Activated CD8-positive, alpha-beta T cell treated with anti-CD3 and anti-CD28 coated beads for 36 hours (primary cell): ENCODE measurements around the gene SINHCAF. TPM values are rescaled to one million over a fixed set of nuclear protein-coding genes. Genes with fewer than 3 reads are reported as not detected.

ENCODE experiments used
- ATAC-seq: fragments of 200-7000 bp; cut with Tn5 transposase; one replicate; pipeline ENCODE4 v1.10.0; 2021; ENCODE audit warnings: mild to moderate bottlenecking, moderate library complexity
- CTCF ChIA-PET: fragments of 350-600 bp; sonication (Branson Sonifier 250); formaldehyde crosslinking; loops from one replicate; lab custom pipeline; 2021; ENCODE audit warnings: antibody characterized with exemption; lab: Charles Lee
- POLR2A ChIA-PET: fragments of 350-600 bp; sonication (Branson Sonifier 250); formaldehyde crosslinking; loops from one replicate; lab custom pipeline; 2021; ENCODE audit warnings: antibody characterized with exemption; lab: Charles Lee
- DNase-seq: peaks from one replicate; pipeline ENCODE4 v3.0.0-alpha.2; 2020
- H3K27ac Mint-ChIP-seq: one replicate; pipeline ENCODE4 v1.8.0; 2021; ENCODE audit warnings: mild to moderate bottlenecking, mixed read lengths
- H3K27me3 Mint-ChIP-seq: one replicate; pipeline ENCODE4 v1.8.0; 2021; ENCODE audit warnings: mixed read lengths
- H3K36me3 Mint-ChIP-seq: one replicate; pipeline ENCODE4 v1.8.0; 2021; ENCODE audit warnings: low read depth, mixed read lengths
- H3K4me1 Mint-ChIP-seq: one replicate; pipeline ENCODE4 v1.8.0; 2021; ENCODE audit warnings: low read depth, mixed read lengths
- H3K4me3 Mint-ChIP-seq: one replicate; pipeline ENCODE4 v1.8.0; 2021; ENCODE audit warnings: mild to moderate bottlenecking, moderate library complexity, mixed read lengths
- H3K9me3 Mint-ChIP-seq: one replicate; pipeline ENCODE4 v1.8.0; 2021; ENCODE audit warnings: mixed read lengths
- CTCF ChIP-seq: fragments of 200-600 bp; IDR thresholded peaks from one replicate; pipeline ENCODE4 v1.8.0; 2022; ENCODE audit warnings: antibody characterized with exemption, mild to moderate bottlenecking
- intact Hi-C: fragments of 100-400 bp; cut with micrococcal nuclease; formaldehyde crosslinking; loops from one replicate; pipeline ENCODE4 v1.10.0; 2022
- total RNA-seq, 2 experiments: library from RNA; stranded (reverse); gene quantifications; one replicate each; pipeline ENCODE4 v1.2.3, GENCODE V29; 2021

The SINHCAF gene
- total RNA-seq, 2 experiments from 2014 or later: 171 to 184 TPM

DNA sequence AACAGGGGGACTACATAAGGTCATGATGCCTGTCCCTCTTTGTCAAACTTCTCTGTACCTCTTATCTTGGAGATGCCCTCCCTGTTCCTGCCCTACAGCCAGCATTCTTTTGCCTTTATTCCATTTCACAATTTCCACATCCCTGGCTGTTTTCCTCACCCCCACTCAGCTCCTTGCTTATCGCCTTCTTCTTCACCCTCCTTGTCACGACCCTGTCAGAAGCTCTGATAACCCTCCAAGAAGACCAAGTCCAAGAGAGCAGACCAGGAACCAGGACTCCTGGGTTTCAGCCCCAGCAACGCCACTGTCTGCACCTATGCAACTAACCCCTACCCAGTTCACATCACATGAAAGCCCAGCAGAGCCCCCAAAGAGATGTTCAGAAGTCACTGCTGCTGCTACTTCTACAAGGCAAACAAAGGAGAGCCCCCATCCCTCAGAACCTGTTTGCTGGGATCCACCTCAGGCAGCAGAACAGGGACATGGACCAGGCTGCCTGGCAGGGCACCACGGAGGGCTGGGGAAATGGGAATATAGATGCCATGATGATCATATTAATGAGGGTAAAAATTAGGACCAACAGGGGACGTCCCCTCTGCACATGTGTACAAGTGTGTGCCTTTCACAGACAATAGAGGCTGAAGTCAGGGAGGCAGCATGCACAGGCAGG is 92.8 kb downstream of the SINHCAF start:
- DNase-seq: no peak
- ChIA-PET POLR2A (no interaction called here), CTCF (interaction anchor here (1.4 to 1.9 kb wide), 3 partner anchors 11 to 39 kb away, joined by 3 to 5 read pairs (median 3); no protein-coding TSS in a partner anchor)
- H3K9me3 Mint-ChIP-seq: no peaks in the 10 kb centered on the region
- H3K36me3 Mint-ChIP-seq: no peaks in the 10 kb centered on the region
- H3K27me3 Mint-ChIP-seq: peaks cover 8% of the 10 kb centered on the region
- intact Hi-C loops: no loop called here
- ATAC-seq: no peak
- peaks cover 3% of the 10 kb centered on the region for H3K4me1 Mint-ChIP-seq
- H3K27ac Mint-ChIP-seq: no peak overlapping the region
- TF ChIP-seq CTCF: no peak
- no peak overlapping the region for H3K4me3 Mint-ChIP-seq

DNA sequence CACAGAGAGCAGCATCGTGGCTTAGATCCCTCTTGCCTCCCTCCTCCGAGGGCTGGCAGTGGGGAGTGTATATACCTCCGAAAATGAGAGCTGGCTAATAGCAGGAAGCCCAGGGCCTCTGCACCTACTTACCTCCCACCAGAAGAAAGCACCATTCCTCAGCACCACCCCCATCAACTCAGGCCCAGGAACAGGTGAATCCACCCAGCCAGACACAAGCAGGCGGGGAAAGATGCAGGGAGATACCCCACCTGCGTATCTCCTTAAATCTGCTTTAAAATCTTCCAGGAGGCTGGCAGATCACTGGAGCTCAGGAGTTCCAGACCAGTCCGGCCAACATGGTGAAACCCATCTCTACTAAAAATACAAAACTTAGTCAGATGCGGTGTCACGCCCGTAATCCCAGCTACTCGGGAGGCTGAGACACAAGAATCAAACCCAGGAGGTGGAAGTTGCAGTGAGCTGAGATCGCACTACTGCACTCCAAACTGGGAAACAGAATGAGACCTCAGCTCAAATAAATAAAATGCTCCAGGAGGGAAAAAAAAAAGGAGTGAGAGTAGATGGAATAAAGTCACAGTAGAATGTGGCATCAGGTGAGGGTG is 93.5 kb downstream of the SINHCAF start:
- ATAC-seq (no peak), DNase-seq (no peak)
- Mint-ChIP-seq H3K9me3 (no peaks in the 10 kb centered on the region), H3K27ac (no peak overlapping the region), H3K4me3 (no peak overlapping the region), H3K4me1 (peaks cover 2% of the 10 kb centered on the region), H3K27me3 (peaks cover 4% of the 10 kb centered on the region), H3K36me3 (no peaks in the 10 kb centered on the region)
- TF ChIP-seq CTCF: no peak
- CTCF ChIA-PET: interaction anchor here (1.4 to 1.9 kb wide), 3 partner anchors 10 to 40 kb away, joined by 3 to 5 read pairs (median 3); no protein-coding TSS in a partner anchor
- POLR2A ChIA-PET: no interaction called here
- intact Hi-C loops: no loop called here

DNA sequence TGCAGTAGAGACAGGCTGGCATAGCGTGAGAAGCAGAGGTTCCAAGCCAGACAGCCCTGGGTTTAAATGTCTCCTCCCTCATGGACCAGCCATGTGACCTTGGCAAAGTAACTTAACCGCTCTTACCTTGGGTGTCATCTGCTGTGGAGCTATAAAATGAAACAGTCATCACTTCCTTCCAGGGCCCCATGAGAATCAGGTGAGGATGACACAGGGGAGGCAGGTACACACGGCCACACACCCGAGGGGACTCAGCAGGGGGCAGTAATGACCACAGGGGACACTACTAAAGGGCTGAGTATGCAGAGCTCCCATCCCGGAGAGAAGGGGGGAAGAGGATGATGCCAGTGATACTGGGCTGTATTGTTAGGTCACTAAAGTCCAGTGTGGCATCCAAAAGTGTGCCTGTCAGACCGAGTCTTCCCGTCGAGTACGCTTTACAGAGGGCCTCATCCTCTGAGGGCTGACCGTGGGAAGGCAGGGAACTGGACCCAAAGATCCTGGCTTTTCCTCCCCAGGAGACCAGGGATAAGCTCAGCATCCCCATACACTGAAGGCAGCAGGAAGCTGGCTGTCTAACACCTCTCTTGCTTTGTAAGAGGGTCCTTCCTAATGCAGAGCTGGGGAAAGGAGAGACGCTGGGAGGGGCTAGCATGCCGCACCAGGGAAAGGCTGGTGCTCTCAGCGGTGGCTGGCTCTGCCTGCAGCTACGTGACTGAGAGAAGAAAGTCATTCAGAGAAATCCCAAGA is 94.2 kb downstream of the SINHCAF start:
- DNase-seq (no peak), ATAC-seq (no peak)
- no peak overlapping the region for H3K27ac Mint-ChIP-seq
- ChIA-PET CTCF (interaction anchor here (0.6 to 1.9 kb wide), 5 partner anchors 9 to 84 kb away, joined by 3 to 5 read pairs (median 3); no protein-coding TSS in a partner anchor), POLR2A (no interaction called here)
- peaks cover 4% of the 10 kb centered on the region for H3K27me3 Mint-ChIP-seq
- H3K36me3 Mint-ChIP-seq: no peaks in the 10 kb centered on the region
- intact Hi-C loops: no loop called here
- TF ChIP-seq CTCF: no peak
- H3K4me3 Mint-ChIP-seq: no peak overlapping the region
- no peaks in the 10 kb centered on the region for H3K4me1 Mint-ChIP-seq
- H3K9me3 Mint-ChIP-seq: no peaks in the 10 kb centered on the region
